ENCODE results near the gene SIK3.

The SIK3 gene

DNA sequence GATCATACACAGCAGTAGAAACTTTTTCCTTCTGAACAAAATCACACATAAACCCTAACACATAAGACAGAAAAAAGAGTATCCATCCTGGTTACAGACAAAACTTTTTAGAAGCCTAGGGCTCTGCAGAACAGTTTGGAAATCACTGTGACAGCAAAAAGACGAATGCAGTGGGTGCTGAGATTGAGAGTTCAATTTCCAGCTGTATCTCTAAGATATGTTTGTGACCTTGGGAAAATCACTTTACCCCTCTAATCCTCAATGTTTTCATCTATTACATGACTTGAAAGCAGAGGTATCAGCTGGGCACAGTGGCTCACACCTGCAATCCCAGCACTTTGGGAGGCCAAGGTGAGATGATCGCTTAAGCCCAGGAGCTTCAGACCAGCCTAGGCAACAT lies 128.5 kb downstream of the SIK3 start:
- DNase-seq (ENCODE audit: low read depth): no peak

DNA sequence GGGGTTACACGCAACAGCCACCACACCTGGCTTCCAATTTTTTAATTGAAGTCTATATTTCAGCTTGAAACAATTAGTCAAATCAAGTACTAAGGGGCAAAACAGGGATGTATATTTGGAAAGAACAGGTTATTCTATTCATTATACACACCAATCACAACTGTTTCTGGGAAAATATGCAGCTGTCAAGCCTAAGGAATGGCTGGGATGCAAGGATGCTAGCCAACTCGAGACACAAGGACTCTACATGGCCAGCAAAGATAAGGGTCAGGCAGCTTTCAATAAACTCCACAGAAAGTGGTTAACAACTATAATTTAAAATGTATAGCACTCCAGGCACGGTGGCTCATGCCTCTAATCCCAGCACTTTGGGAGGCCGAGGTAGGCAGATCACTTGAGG lies 134.0 kb downstream of the SIK3 start:
- DNase-seq (ENCODE audit: low read depth): no peak

GRCh38 chr11:116963813-116964212 lies 134.4 kb downstream of the SIK3 start:
- DNase-seq (ENCODE audit: low read depth): no peak

DNA sequence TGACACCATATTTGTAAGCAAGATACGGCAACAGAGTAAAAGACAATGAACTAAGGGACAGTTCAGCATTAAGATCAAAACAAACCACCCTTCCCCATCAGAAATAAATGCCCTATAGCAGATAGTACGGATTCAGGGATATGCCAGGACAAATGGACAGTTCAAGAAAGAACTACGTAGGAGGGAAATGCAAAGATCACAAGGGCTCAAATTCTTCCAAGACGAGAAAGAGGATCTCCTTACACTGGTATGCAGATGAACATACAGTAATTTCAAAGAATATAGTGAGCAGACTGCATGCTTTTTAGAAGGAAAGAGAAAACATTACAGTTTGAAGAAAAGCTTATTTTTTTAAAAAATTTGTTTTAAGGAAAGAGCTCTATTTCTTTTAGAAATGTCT lies 136.1 kb downstream of the SIK3 start:
- DNase-seq (ENCODE audit: low read depth): no peak

DNA sequence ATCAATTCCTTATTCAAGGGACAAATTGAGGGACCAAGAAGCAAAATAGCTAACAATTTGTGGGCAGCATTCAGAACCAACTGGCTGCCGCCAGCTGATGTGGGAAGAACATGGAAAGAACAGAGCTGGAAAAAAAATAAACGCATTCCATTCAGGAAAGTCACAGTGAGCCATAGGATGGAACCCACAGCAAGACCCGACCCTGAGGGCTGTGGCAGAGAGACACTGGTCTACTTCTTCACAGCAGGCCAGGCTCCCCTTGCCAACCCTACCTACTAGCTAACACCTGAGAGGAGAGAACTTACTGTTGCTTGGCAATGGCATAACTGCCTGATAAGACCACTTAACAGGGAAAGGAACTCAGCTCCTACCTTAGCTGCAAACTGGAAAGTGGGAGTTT lies 137.3 kb downstream of the SIK3 start:
- no peak for DNase-seq (ENCODE audit: low read depth)

DNA sequence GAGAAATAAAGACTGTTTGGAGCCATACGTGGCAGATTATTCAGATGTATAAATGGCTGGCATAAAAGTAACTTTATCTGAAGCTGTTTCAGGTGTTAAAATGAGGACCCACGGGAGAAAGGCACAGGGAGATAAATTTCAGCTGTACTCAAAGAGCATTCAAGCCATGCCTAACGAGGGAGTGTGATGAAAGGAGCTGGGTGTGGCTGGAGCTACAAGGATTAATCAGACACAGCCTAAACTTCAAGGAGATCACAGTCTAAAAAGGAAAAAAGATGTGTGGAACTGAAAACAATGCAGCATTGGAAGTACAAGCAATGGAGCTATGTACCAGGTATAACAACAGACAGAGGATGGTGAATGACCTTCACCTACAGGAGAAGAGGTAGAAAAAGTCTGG lies 140.0 kb downstream of the SIK3 start:
- DNase-seq (ENCODE audit: low read depth): no peak

DNA sequence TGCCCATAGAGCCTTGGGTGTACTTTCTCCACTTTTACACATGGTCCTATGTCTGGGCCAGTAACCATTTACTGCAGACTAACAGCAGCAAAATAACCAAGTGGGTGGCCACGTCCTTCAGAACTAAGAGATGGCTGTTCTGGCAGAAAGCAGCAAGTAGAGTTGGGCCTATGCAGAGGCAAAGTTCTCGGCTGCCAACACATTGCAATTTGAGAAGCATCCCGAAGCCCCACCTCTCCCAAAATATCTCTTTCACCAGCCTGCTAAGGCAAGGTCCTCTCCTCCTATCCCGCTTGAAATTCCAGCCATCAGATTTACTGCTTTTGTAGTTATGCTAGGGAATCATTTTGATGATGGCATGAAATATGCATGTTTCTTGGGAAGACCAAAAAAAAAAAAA lies 142.3 kb downstream of the SIK3 start:
- no peak for DNase-seq (ENCODE audit: low read depth)

GRCh38 chr11:116955548-116955947 lies 142.7 kb downstream of the SIK3 start:
- DNase-seq (ENCODE audit: low read depth): no peak

DNA sequence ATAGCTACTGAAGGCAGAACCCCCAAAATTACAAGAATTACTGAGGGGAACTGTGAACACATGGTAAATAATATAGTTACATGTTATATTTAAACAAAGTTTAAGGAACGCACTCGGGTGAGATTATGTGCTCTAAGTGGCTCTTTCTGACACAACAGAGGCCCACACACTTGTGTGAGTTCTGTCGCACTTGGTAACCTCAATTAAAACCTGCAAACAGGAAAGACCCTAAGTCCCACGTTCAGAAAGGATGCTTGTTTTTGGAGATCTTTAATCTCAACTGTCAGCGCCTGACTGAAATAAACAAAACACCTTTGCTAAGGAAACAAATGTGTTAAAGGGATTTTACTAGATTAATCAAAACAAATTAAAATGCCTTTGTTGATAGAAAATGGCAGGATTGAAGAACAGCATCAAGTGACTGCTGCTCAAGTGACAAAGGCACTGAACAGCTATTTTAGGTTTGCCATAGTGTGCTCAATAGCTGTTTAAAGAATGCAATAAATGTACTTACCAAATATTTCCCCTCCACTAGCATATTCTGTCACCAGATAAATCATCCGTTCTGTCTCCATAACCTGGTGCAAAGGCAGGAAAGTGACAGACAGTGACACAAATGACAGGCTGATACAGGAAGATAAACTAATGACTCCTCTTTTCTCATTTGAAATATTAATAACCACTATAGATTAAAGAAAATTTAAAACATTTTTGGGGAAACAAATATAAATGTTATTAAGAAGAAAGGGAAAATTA lies 144.5 kb downstream of the SIK3 start:
- no peak for DNase-seq (ENCODE audit: low read depth)

GRCh38 chr11:116951762-116952161 lies 146.5 kb downstream of the SIK3 start:
- no peak for DNase-seq (ENCODE audit: low read depth)

GRCh38 chr11:116950210-116950609 lies 148.0 kb downstream of the SIK3 start:
- DNase-seq (ENCODE audit: low read depth): no peak

- DNase-seq (ENCODE audit: low read depth): no peak
Measured at GRCh38 chr11:116948391-116948790, 149.8 kb downstream of the SIK3 start.

- no peak for DNase-seq (ENCODE audit: low read depth)
Measured at GRCh38 chr11:116946414-116946813, 151.8 kb downstream of the SIK3 start.

DNA sequence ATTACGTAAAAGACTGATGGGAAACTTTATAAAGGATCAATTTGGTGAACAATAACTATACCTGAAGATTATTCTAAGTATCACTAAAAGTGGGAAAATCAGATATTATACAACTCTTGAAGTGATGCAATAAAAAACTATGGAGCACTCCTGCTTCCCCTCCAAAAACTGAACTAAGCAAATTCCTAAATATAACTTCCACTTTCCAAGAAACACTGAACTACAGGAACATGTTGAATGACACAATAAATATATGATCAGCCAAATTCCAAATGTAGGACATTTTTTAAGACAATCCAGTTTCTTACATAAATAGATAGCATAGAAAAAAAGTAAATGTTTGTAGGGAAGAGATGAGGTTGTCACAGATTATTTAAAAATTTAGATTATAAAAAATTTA lies 158.7 kb downstream of the SIK3 start:
- DNase-seq (ENCODE audit: low read depth): no peak

DNA sequence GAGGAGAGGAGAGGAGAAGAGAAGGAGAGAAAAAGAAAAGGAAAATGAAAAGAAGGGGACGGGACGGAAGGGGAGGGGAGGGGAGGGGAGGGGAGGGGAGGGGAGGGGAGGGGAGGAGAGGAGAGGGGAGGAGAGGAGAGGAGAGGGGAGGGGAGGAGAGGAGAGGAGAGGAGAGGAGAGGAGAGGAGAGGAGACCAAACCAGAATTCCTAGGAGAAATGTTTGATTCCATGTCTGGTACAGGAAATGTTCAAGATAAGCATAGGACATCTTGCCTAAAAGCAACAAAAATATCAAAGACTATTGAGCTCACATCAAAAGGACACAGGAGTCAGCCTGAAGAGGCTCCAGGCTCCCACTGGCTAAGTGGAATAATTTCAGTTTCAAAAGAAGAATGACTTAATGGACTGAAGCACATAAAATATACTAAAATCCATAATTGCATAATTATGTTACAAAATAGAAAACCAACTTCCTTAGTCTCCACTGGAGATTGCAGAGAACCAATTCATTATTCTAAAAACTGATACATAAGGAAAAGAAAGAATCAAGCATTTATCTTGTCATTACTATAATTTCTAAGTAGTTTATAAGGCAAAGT lies 159.7 kb downstream of the SIK3 start:
- no peak for DNase-seq (ENCODE audit: low read depth)

DNA sequence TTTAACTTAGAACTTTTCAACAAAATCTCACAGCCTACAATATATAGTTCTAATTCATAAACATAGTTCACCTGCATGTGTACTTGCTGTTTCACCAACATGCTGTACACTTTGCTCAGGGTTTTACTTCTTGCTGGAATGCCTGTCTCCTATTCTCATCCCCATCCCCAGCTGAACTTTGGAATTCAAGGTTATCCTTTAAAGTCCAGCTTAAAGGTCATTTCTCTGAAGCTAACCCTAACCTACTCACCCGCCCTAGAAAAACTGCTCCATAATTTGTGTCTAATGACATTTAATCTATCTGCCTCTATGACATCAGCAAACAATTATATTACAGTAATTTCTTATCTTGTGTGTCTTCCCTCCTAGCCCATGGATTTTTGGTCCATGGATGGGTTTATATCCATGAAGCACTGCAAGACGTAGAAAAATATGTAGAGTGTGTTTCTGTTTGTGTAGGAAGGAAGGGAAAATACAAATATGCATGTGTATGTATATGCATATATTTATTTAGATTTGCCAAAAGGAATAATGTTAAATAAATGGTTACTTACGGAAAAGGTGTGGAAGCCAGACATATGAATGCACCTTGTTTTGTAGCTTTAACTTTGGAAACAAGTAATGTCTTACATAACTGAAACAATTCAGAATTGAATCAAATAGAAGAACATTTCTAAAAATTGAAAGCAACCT lies 161.3 kb downstream of the SIK3 start:
- no peak for DNase-seq (ENCODE audit: low read depth)

GRCh38 chr11:116935514-116935913 lies 162.7 kb downstream of the SIK3 start:
- DNase-seq (ENCODE audit: low read depth): no peak

DNA sequence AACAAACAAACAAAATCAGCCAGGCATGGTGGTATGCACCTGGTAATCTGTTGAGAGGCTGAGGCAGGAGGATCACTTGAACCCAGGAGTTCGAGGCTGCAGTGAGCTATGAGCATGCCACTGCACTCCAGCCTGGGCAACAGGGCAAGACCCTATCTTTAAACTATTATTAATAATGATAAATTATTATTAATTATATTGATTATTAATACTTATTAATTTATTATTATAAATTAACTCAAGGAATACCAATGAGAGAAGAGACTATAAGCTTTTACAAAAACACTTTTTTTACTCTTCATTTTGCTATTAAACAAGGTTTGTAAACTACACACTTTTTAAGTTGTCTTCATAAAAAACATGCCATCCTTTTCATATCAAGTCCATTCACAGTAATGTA lies 163.1 kb downstream of the SIK3 start:
- DNase-seq (ENCODE audit: low read depth): no peak

GRCh38 chr11:116933961-116934360 lies 164.3 kb downstream of the SIK3 start:
- no peak for DNase-seq (ENCODE audit: low read depth)

- no peak for DNase-seq (ENCODE audit: low read depth)
Measured at GRCh38 chr11:116932181-116932580, 166.0 kb downstream of the SIK3 start.

GRCh38 chr11:116931206-116931953 lies 166.8 kb downstream of the SIK3 start:
- DNase-seq (ENCODE audit: low read depth): no peak

GRCh38 chr11:116930586-116930985 lies 167.6 kb downstream of the SIK3 start:
- no peak for DNase-seq (ENCODE audit: low read depth)

GRCh38 chr11:116930177-116930576 lies 168.1 kb downstream of the SIK3 start:
- no peak for DNase-seq (ENCODE audit: low read depth)

Measured in fibroblast of the conjunctiva (primary cell).